Measurements from ENCODE around the gene NUSAP1. TPM values are rescaled to one million over a fixed set of nuclear protein-coding genes. Genes with fewer than 3 reads are reported as not detected.
A peak's percentile ranks its signal among the peaks of the same experiment; 100 is the strongest.
"Not testable (repeated sequence)": the region's sequence is repeated elsewhere in the genome, so short reads cannot be mapped to it uniquely, and the experiment has no call there.

Gene NUSAP1
- total RNA-seq, 1 experiment from 2014 or later = 115 TPM

DNA sequence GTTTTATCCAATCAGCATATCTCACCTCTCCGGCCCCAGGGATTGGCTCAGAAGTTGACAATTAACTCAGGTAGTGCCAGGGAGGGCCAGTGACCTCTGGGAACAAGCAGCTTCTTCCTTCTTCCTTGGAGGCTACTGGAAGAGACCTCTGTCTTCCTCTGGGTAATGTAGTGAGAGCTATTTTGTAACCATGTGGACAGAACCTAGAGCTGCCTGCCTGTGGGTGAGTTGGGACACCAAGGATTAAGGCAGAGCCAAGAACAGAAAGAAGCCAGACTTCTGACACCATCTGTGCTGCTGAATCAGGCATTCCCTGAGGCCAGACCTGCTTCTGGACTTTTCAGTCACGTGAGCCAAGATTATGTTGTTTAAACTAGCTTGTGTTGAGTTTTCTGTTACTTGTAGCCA is 75.6 kb downstream of the NUSAP1 start:
- no peak for DNase-seq (ENCODE audit: extremely low read depth, low read depth)

DNA sequence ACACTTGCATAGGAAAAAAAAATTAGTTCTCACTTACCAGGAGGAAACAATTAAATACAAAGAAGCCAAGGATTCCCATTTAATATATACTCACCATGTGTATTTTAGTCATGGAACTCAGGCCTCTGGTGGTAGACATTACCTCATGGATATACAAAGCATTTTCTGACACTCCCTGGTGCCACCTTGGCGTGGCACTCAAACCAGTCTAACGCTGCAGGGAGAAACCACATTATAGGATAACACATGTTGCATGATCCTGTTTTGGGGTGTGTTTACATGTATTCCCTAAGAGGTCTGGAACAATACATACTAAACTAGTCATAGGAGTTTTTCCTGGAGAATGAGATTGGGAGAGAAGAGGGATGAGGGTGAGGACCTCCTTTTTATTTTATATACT is 78.3 kb downstream of the NUSAP1 start:
- no peak for DNase-seq (ENCODE audit: extremely low read depth, low read depth)

DNA sequence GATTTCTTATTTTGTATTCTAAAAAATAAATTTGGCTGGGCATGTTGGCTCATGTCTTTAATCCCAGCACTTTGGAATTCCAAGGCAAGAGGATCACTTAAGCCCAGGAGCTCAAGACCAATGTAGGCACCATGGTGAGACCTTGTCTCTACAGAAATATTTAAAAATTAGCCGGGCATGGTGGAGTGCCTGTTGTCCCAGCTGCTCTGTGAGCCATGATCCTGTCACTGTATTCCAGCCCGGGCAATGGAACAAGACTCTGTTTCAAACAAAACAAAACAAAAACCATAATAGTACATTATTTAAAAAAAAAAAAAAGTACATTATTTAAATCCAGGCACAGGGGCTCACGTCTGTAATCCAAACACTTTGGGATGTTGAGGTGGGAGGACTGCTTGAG is 78.8 kb downstream of the NUSAP1 start:
- no peak for DNase-seq (ENCODE audit: extremely low read depth, low read depth)

DNA sequence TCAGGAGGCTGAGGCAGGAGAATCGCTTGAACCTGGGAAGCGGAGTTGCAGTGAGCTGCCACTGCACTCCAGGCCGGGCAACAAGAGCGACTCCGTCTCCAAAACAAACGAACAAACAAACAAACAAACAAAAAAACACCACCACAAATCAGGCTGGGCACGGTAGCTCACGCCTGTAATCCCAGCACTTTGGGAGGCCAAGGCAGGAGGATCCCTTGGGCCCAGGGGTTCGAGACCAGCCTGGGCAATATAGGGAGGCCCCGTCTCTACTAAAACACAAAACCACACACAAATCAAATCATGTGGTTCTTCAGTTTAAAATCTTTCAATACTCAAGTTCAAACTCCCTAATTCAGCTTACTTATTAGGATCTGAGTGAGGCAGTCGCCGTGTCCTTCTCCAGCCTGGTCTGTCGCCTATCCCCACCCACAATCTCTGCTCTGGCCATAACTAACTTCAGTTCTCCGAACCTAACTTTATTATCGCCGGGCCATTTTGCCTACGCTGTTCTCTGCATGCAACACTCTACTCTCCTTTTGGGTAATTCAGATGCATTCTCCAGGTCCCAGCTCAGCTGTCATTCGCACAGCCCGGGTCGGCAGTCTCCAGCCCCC is 83.6 kb downstream of the NUSAP1 start:
- DNase-seq (ENCODE audit: extremely low read depth, low read depth) = no peak

DNA sequence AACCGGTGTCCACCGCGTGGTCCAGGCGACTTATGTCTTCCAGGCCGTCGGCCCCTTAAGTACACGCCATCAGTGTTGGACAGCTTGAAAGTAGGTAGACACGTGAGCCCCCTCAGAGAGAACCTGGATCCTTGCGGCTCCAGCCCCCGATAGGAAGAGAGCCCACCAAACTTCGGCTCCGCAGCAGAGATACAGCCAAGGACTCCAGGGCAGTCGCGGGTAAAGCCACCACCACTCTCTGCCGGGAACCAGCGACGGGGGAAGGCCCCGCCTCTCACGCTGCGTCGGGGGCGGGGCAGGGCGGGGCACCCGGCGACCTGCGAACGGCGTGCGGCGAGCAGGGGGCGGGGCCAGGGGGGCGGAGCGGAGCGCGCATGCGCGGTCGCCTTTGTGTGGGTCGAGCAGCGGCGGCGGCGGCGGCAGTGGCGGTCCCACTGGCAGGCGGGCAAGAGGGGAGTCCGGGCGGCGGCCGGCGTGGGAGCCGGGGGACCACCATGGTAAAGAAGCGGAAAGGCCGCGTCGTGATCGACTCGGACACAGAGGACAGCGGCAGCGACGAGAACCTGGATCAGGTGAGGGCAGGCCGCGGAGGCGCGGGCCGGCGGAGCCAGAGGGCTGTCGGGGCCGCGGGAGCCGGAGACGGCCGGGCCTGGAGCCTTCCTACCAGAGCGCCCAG is 84.2 kb downstream of the NUSAP1 start, which contains the start of gene RTF1:
TSS of gene RTF1 (plus strand) at position 354 of the 676 bp plus-strand sequence. CDS start at position 375, 21 bp downstream.
- peak; percentile 87 for DNase-seq (ENCODE audit: extremely low read depth, low read depth)

DNA sequence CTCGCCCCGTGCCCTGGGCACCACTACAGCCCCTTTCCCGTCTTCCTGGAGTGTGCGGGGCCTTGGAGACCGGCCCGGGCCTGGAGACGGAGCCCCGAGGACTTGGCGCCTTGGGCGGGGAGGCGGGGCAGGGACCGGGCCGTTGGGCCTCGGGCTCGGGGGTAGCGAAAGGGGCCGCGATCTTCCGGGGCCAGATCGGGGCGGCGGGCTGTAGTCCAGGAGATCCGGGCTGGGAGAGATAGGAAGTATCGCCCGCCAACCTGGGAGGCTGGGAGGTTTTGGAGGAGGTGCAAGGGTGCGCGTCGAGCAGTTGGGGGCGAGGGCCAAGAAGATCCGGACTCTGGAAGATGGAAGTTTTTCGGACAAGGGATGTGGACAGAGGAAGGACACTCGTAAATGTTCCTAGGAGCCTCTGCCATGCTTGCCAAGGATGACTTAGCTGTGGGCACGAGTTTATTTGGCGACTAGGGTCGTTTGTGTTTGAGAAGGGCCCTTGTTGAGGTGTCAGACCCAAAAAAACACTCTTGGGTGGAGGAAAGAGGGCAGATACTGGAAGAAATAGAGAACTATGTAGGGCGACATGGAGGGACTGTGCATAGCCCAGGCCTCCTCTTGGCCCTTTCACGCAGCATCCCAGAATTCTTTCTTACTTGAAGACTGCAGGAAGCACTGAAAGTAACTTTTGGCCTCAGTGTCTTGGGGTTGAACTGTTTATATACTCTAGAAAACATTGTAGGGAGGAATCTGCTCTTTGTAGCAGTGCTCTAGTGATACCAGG is 84.9 kb downstream of the NUSAP1 start:
- DNase-seq (ENCODE audit: extremely low read depth, low read depth) = no peak

DNA sequence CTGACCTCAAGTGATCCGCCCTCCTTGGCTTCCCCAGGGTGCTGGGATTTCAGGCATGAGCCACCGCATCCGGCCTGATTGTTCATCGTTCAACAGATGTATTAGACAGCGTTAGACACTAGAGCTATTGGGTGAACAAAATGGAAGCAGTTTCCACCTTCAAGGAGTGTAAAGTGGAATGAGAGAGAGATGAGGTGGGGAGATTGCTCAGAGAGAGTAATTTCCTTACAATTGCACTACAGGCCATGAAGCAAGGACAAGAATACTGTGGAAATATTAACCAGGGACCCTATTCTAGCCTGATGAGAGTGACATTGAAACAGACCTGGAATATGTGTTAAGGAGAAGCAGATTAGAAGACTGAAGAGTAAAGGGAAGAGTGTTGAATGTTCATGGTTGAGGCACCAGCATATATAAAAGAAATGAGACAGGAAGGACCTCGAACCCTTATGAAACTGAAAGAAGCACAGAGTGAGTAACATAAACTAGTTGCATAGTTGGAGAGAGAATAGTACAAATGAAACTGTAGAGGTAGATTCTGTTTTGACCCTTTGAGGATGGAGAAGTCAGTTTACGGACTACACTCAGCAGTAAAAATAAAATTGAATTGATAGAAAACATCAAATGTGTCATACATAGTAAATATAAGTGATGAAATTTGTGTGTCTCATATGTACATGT is 91.4 kb downstream of the NUSAP1 start:
- no peak for DNase-seq (ENCODE audit: extremely low read depth, low read depth)

DNA sequence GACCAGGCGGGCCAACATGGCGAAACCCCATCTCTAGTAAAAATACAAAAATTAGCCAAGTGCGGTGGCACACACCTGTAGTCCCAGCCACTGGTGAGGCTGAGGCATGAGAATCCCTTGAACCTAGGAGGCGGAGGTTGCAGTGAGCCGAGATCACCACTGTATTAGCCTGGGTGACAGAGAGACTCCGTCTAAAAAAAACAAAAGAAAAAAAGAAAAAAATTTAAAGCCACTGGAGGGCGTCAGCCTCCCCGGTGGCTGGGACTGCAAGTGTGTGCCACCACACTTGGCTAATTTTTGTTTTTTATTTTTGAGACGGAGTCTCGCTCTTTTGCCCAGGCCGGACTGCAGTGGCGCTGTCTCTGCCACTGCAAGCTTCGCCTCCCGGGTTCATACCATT is 92.1 kb downstream of the NUSAP1 start:
- DNase-seq (ENCODE audit: extremely low read depth, low read depth) = no peak

DNA sequence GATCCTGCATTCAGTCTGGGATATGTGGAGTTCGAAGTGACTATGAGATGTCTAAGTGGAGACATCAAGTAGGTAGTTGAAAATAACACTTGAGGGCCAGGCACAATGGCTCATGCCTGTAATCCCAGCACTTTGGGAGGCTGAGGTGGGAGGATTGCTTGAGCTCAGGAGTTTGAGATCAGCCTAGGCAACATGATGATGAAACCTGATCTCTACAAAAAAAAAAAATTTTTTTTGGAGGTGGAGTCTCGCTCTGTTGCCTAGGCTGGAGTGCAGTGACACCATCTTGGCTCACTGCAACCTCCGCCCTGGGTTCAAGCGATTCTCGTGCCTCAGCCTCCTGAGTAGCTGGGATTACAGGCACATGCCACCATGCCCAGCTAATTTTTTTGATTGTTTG is 93.2 kb downstream of the NUSAP1 start:
- DNase-seq (ENCODE audit: extremely low read depth, low read depth) = not testable (repeated sequence)

DNA sequence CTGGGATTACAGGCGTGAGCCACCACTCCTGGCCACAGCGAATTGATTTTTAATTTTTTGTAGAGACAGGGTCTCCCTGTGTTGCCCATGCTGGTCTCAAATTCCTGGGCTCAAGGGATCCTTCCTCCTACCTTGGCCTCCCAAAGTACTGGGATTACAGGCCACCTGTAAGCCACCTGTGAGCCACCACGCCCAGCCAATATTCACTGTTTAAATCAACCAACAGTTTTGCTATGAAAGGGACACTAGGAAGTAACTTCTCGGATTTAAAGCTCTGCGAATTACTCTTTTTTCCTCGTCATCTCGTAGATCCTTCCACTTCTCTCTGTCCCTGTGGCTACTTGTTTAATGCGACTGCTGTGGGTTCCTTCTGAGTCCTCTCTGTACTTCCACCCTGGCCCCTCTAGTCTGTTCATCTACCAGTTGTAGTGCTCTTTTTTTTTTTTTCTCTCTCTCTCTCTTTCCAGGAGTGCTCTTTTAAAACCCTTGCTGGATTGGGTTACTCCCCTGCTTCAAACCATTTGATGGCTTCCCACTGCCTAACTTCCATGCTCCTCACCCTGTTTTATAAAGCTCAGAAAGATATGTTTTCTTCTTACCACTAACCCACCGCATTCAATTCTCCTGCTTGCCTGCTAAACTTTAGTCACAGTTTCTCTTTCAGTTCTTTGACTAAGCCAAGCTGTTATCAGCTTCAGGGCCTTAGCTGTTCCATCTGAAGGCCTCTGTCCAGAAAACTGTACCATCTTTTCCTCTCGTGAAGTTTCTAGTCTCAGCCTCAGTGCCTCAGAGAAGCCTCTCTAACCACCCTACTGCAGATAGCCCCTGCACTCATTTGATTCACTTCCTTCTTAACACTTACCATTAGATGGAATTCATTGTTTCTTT is 96.6 kb downstream of the NUSAP1 start:
- no peak for DNase-seq (ENCODE audit: extremely low read depth, low read depth)

Other genes with a start within 250 kb of the NUSAP1 start
- 22.9 and 25.2 TPM in 2 replicates for gene INO80, start 216.6 kb upstream of the NUSAP1 start, total RNA-seq (2014; rRNA removed; shearing (Covaris generic))
- not detected in 2 replicates for gene EXD1, start 102.1 kb upstream of the NUSAP1 start, total RNA-seq (2014; rRNA removed; shearing (Covaris generic))
- gene CHP1, start 101.6 kb upstream of the NUSAP1 start, total RNA-seq (2014; rRNA removed; shearing (Covaris generic)) = 81.5 and 90.2 TPM in 2 replicates
- gene OIP5, start 290 bp upstream of the NUSAP1 start, total RNA-seq (2014; rRNA removed; shearing (Covaris generic)) = 20.9 and 21.4 TPM in 2 replicates
- 23.1 and 28.9 TPM in 2 replicates for gene NDUFAF1, start 69.6 kb downstream of the NUSAP1 start, total RNA-seq (2014; rRNA removed; shearing (Covaris generic))
- gene RTF1, start 84.2 kb downstream of the NUSAP1 start, total RNA-seq (2014; rRNA removed; shearing (Covaris generic)) = 17.7 and 21.6 TPM in 2 replicates
- gene ITPKA, start 161.0 kb downstream of the NUSAP1 start, total RNA-seq (2014; rRNA removed; shearing (Covaris generic)) = 1.4 and 1.6 TPM in 2 replicates
- 0.02 TPM in 1 of 2 replicates, not detected in the other for gene LTK, start 180.9 kb downstream of the NUSAP1 start, total RNA-seq (2014; rRNA removed; shearing (Covaris generic))
- 27.0 and 28.7 TPM in 2 replicates for gene RPAP1, start 211.4 kb downstream of the NUSAP1 start, total RNA-seq (2014; rRNA removed; shearing (Covaris generic))
- gene TYRO3, start 226.3 kb downstream of the NUSAP1 start, total RNA-seq (2014; rRNA removed; shearing (Covaris generic)) = 7.9 and 10.6 TPM in 2 replicates